ENCODE results near the gene BCAS1.
A peak's percentile ranks its signal among the peaks of the same experiment; 100 is the strongest.

DNA sequence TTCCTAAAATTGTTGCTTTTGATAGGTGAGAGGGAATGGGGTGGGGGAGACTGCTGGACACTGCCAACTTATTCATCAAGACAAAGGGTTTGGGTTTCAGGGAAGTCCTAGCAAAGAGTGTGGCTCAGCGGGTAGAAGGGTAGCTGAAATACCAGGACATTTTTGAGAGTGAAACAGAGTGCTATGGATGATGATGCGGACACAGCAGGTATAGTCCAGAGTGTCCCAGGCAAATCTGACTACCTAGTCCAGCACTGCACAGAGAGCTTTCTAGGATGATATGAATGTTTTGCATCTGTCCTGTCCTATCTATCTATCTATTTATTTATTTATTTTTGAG, 154.3 kb downstream of the BCAS1 start:
- TF ChIP-seq, protein P1, sequence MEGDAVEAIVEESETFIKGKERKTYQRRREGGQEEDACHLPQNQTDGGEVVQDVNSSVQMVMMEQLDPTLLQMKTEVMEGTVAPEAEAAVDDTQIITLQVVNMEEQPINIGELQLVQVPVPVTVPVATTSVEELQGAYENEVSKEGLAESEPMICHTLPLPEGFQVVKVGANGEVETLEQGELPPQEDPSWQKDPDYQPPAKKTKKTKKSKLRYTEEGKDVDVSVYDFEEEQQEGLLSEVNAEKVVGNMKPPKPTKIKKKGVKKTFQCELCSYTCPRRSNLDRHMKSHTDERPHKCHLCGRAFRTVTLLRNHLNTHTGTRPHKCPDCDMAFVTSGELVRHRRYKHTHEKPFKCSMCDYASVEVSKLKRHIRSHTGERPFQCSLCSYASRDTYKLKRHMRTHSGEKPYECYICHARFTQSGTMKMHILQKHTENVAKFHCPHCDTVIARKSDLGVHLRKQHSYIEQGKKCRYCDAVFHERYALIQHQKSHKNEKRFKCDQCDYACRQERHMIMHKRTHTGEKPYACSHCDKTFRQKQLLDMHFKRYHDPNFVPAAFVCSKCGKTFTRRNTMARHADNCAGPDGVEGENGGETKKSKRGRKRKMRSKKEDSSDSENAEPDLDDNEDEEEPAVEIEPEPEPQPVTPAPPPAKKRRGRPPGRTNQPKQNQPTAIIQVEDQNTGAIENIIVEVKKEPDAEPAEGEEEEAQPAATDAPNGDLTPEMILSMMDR (conservative IDR thresholded peaks at IDR 0.05), result 0 out of 2 replicates have a peak, but pooled peaks have one; percentile 62
- no peak for TF ChIP-seq ZFX (IDR thresholded peaks at IDR 0.05)

Measured in C4-2B (cell line).